Spleen (tissue), 7 donors: ENCODE measurements around the gene KLHL21.

Experiments used
- POLR2A ChIP-seq, 3 donors: fragments of 450-650 bp; IDR thresholded peaks; one replicate each; pipeline ENCODE4 v1.5.1; 2017; ENCODE audit warnings: antibody characterized with exemption in 3 of 3, mild to moderate bottlenecking in 1 of 3
- TF ChIP-seq, protein P1 (sequence below), 11 experiments: fragments of 200-600 bp in 7 of 11; fragments of 450-650 bp in 4 of 11; sonication (generic) in 4 of 11; IDR thresholded peaks in 8 of 11; conservative IDR thresholded peaks in 3 of 11; 1 replicate in 7 of 11; 2 replicates in 4 of 11; pipeline versions ENCODE4 v1.4.0 to v1.8.0; 2016 to 2021; ENCODE audit warnings: antibody characterized with exemption in 11 of 11, inconsistent platforms in 4 of 11, mild to moderate bottlenecking in 1 of 11
- donor health status: DM: no; HTN: no; CAD: no; lungs with moderate emphysema.
- donor health status: DM: no; HTN: no; CAD: no.
- donor health status: DM: no; HTN: no; CAD: no.

DNA sequence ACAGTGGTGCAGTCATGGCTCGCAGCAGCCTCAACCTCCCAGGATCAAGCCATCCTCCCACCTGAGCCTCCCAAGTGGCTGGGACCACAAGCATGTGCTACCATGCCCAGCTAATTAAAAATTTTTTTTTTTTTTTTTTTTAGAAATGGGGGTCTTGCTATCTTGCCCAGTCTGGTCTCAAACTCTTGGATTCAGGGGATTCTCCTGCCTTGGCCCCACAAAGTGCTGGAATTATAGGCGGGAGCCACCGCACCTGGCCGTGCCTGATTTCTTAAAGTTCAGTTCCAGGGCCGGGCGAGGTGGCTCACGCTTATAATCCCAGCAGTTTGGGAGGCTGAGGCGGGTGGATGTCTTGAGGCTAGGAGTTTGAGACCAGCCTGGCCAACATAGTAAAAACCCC lies 28.4 kb upstream of the KLHL21 start:
- no peak for TF ChIP-seq POLR2A (IDR thresholded peaks at IDR 0.05)
- TF ChIP-seq, protein P1, sequence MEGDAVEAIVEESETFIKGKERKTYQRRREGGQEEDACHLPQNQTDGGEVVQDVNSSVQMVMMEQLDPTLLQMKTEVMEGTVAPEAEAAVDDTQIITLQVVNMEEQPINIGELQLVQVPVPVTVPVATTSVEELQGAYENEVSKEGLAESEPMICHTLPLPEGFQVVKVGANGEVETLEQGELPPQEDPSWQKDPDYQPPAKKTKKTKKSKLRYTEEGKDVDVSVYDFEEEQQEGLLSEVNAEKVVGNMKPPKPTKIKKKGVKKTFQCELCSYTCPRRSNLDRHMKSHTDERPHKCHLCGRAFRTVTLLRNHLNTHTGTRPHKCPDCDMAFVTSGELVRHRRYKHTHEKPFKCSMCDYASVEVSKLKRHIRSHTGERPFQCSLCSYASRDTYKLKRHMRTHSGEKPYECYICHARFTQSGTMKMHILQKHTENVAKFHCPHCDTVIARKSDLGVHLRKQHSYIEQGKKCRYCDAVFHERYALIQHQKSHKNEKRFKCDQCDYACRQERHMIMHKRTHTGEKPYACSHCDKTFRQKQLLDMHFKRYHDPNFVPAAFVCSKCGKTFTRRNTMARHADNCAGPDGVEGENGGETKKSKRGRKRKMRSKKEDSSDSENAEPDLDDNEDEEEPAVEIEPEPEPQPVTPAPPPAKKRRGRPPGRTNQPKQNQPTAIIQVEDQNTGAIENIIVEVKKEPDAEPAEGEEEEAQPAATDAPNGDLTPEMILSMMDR (IDR thresholded peaks at IDR 0.05 in 8 of 11, conservative IDR thresholded peaks at IDR 0.05 in 3 of 11) = no peak
